Stimulated activated CD8-positive, alpha-beta memory T cell treated with anti-CD3 and anti-CD28 coated beads, Interleukin-2, amount 100 ng/mL, for 48 hours (primary cell): ENCODE results near the gene HLCS.

Experiments used
- DNase-seq, 2 donors: peaks; one replicate each; pipeline ENCODE4 v3.0.0-alpha.2; 2020; ENCODE audit warnings: low read depth in 2 of 2

HLCS gene

GRCh38 chr21:36745459-36745858, 221.0 kb downstream of the HLCS start:
- DNase-seq = no peak

GRCh38 chr21:36744560-36745231, 221.8 kb downstream of the HLCS start:
- DNase-seq = no peak

GRCh38 chr21:36744190-36744559, 222.3 kb downstream of the HLCS start:
- no peak for DNase-seq

- DNase-seq = no peak
Measured at GRCh38 chr21:36743446-36743845, 223.0 kb downstream of the HLCS start.

GRCh38 chr21:36743008-36743407, 223.5 kb downstream of the HLCS start:
- DNase-seq = no peak

- DNase-seq = no peak
Measured at GRCh38 chr21:36741506-36741905, 225.0 kb downstream of the HLCS start.

GRCh38 chr21:36738489-36739126, 227.9 kb downstream of the HLCS start:
- DNase-seq = no peak

GRCh38 chr21:36735724-36736320, 230.6 kb downstream of the HLCS start:
- DNase-seq = no peak

- no peak for DNase-seq
Measured at GRCh38 chr21:36735201-36735515, 231.3 kb downstream of the HLCS start.

- DNase-seq = no peak
Measured at GRCh38 chr21:36734367-36735200, 231.9 kb downstream of the HLCS start.

- no peak for DNase-seq
Measured at GRCh38 chr21:36733857-36734256, 232.6 kb downstream of the HLCS start.

GRCh38 chr21:36732761-36733160, 233.7 kb downstream of the HLCS start:
- DNase-seq = no peak

- DNase-seq = no peak
Measured at GRCh38 chr21:36732217-36732616, 234.3 kb downstream of the HLCS start.

GRCh38 chr21:36730291-36731281, 235.9 kb downstream of the HLCS start:
- DNase-seq = no peak

- no peak for DNase-seq
Measured at GRCh38 chr21:36729310-36729970, 237.0 kb downstream of the HLCS start.

GRCh38 chr21:36728371-36729111, 237.9 kb downstream of the HLCS start:
- DNase-seq = no peak

GRCh38 chr21:36727866-36728265, 238.6 kb downstream of the HLCS start:
- no peak for DNase-seq

GRCh38 chr21:36725793-36726386, 240.6 kb downstream of the HLCS start:
- no peak for DNase-seq

GRCh38 chr21:36724660-36725059, 241.8 kb downstream of the HLCS start:
- no peak for DNase-seq
